ENCODE results near the gene ADAM11.
A peak's percentile ranks its signal among the peaks of the same experiment; 100 is the strongest.
"Not testable (repeated sequence)": the region's sequence is repeated elsewhere in the genome, so short reads cannot be mapped to it uniquely, and the experiment has no call there.

Gene ADAM11

GRCh38 chr17:44796731-44797130 is 37.9 kb downstream of the ADAM11 start:
- DNase-seq = no peak

GRCh38 chr17:44797802-44798201 is 39.0 kb downstream of the ADAM11 start:
- DNase-seq = no peak

- DNase-seq = no peak
These were observed 39.6 kb downstream of the ADAM11 start for GRCh38 chr17:44798356-44798755.

GRCh38 chr17:44801880-44802279 is 43.1 kb downstream of the ADAM11 start:
- DNase-seq = no peak

GRCh38 chr17:44804302-44805089 is 45.7 kb downstream of the ADAM11 start:
- peak; percentile 74 for DNase-seq

GRCh38 chr17:44807093-44807816 is 48.5 kb downstream of the ADAM11 start:
- DNase-seq = no peak

- DNase-seq = no peak
These were observed 49.0 kb downstream of the ADAM11 start for GRCh38 chr17:44807817-44808155.

- no peak for DNase-seq
These were observed 49.4 kb downstream of the ADAM11 start for GRCh38 chr17:44808156-44808555.

GRCh38 chr17:44808656-44809388 is 50.0 kb downstream of the ADAM11 start:
- DNase-seq = not testable (repeated sequence)

- no peak for DNase-seq
These were observed 53.5 kb downstream of the ADAM11 start for GRCh38 chr17:44812263-44812662.

GRCh38 chr17:44818508-44818907 is 59.7 kb downstream of the ADAM11 start:
- not testable (repeated sequence) for DNase-seq

- no peak for DNase-seq
These were observed 61.9 kb downstream of the ADAM11 start for GRCh38 chr17:44820631-44821212.

- DNase-seq = not testable (repeated sequence)
These were observed 66.4 kb downstream of the ADAM11 start for GRCh38 chr17:44825236-44825635.

- no peak for DNase-seq
These were observed 67.5 kb downstream of the ADAM11 start for GRCh38 chr17:44826123-44826790.

GRCh38 chr17:44827863-44828262 is 69.1 kb downstream of the ADAM11 start:
- no peak for DNase-seq

- no peak for DNase-seq
These were observed 70.2 kb downstream of the ADAM11 start for GRCh38 chr17:44828919-44829522.

- peak; percentile 72 for DNase-seq
These were observed 71.0 kb downstream of the ADAM11 start, which contains the start of gene GJC1 for GRCh38 chr17:44829523-44830358. Gene GJC1, minus strand, starts transcription at chr17:44830287. Its CDS starts 24,470 bp downstream, at chr17:44805817.

- DNase-seq = peak; percentile 58
These were observed 71.8 kb downstream of the ADAM11 start for GRCh38 chr17:44830359-44831288.

- DNase-seq = no peak
These were observed 72.6 kb downstream of the ADAM11 start for GRCh38 chr17:44831371-44831770.

Measured in left hindlimb (tissue), 1 donor.